GM23338 (cell line): ENCODE measurements around the gene OR10AD1. TPM values are rescaled to one million over a fixed set of nuclear protein-coding genes. Genes with fewer than 3 reads are reported as not detected.
A peak's percentile ranks its signal among the peaks of the same experiment; 100 is the strongest.

Experiments used
- ATAC-seq: fragments of 200-7000 bp; cut with Tn5 transposase; 3 replicates; pipeline ENCODE4 v1.9.1; 2020
- DNase-seq: peaks from one replicate; pipeline ENCODE4 v3.0.0-alpha.2; 2015; ENCODE audit warnings: low spot score
- H2AFZ ChIP-seq: fragments of 200-600 bp; sonication (generic); 2 replicates; pipeline ENCODE4 v1.8.0; 2016; ENCODE audit warnings: antibody characterized with exemption, mild to moderate bottlenecking, moderate library complexity
- H3F3A ChIP-seq: fragments of 200-600 bp; sonication (generic); replicated peaks from 2 replicates; pipeline ENCODE4 v1.8.0; 2017; ENCODE audit warnings: antibody characterized with exemption, mixed run types, low read depth
- H3K27ac ChIP-seq: fragments of 200-600 bp; sonication (generic); 2 replicates; pipeline ENCODE4 v1.6.1; 2016; ENCODE audit warnings: low read depth
- H3K27me3 ChIP-seq: fragments of 200-600 bp; sonication (generic); 2 replicates; pipeline ENCODE4 v1.8.0; 2016; ENCODE audit warnings: mild to moderate bottlenecking, mixed run types, moderate library complexity; ENCODE audit not compliant: insufficient read depth
- H3K36me3 ChIP-seq: fragments of 200-600 bp; sonication (generic); 2 replicates; pipeline ENCODE4 v1.8.0; 2016; ENCODE audit warnings: mild to moderate bottlenecking; ENCODE audit not compliant: insufficient read depth
- H3K4me1 ChIP-seq: fragments of 200-600 bp; sonication (generic); 2 replicates; pipeline ENCODE4 v1.8.0; 2016; ENCODE audit warnings: mild to moderate bottlenecking, moderate library complexity; ENCODE audit not compliant: insufficient read depth
- H3K4me2 ChIP-seq: fragments of 200-600 bp; sonication (generic); 2 replicates; pipeline ENCODE4 v1.7.1; 2017; ENCODE audit warnings: mixed run types
- H3K4me3 ChIP-seq: fragments of 200-600 bp; sonication (generic); 2 replicates; pipeline ENCODE4 v1.6.1; 2016; ENCODE audit warnings: mixed run types
- H3K79me2 ChIP-seq: fragments of 200-600 bp; sonication (generic); replicated peaks from 2 replicates; pipeline ENCODE4 v1.8.0; 2017; ENCODE audit warnings: mild to moderate bottlenecking; ENCODE audit not compliant: insufficient read depth
- H3K9me2 ChIP-seq: fragments of 200-600 bp; sonication (generic); 2 replicates; pipeline ENCODE4 v1.8.0; 2017; ENCODE audit not compliant: insufficient read depth
- H4K20me1 ChIP-seq: fragments of 200-600 bp; sonication (generic); replicated peaks from 2 replicates; pipeline ENCODE4 v1.8.0; 2017; ENCODE audit warnings: mild to moderate bottlenecking; ENCODE audit not compliant: insufficient read depth
- H3K27ac Mint-ChIP-seq: 2 replicates; pipeline ENCODE4 v1.8.0; 2020; ENCODE audit warnings: inconsistent platforms, mild to moderate bottlenecking, moderate library complexity, mixed read lengths
- H3K27me3 Mint-ChIP-seq: 3 replicates; pipeline ENCODE4 v1.8.0; 2022; ENCODE audit warnings: low read depth, mild to moderate bottlenecking, moderate library complexity, mixed read lengths, inconsistent platforms; ENCODE audit not compliant: insufficient read depth, poor library complexity
- H3K36me3 Mint-ChIP-seq: 3 replicates; pipeline ENCODE4 v1.8.0; 2021; ENCODE audit warnings: low read depth, mild to moderate bottlenecking, inconsistent platforms, moderate library complexity, mixed read lengths
- H3K4me1 Mint-ChIP-seq: 3 replicates; pipeline ENCODE4 v1.8.0; 2020; ENCODE audit warnings: mild to moderate bottlenecking, inconsistent platforms, mixed read lengths
- H3K4me3 Mint-ChIP-seq: 3 replicates; pipeline ENCODE4 v1.8.0; 2021; ENCODE audit warnings: moderate library complexity, mild to moderate bottlenecking, inconsistent platforms, mixed read lengths
- H3K9me3 Mint-ChIP-seq: 3 replicates; pipeline ENCODE4 v1.8.0; 2020; ENCODE audit warnings: moderate library complexity, mild to moderate bottlenecking, inconsistent platforms, mixed read lengths
- CREB1 ChIP-seq: fragments of 250-450 bp; sonication (Bioruptor Pico); IDR thresholded peaks from 2 replicates; pipeline ENCODE4 v1.5.0; 2020; ENCODE audit warnings: low read depth, mild to moderate bottlenecking, moderate library complexity
- EZH2phosphoT487 ChIP-seq: fragments of 200-600 bp; sonication (generic); IDR thresholded peaks from one replicate; pipeline ENCODE4 v1.8.1; 2018; ENCODE audit warnings: antibody characterized with exemption; ENCODE audit not compliant: unreplicated experiment
- JUNB ChIP-seq: IDR thresholded peaks from one replicate; pipeline ENCODE4 v1.6.1; 2016; ENCODE audit warnings: antibody characterized with exemption; ENCODE audit not compliant: unreplicated experiment
- NANOG ChIP-seq: IDR thresholded peaks from 2 replicates; pipeline ENCODE4 v1.6.1; 2016; ENCODE audit warnings: antibody characterized with exemption, borderline replicate concordance
- POLR2AphosphoS5 ChIP-seq: IDR thresholded peaks from 2 replicates; pipeline ENCODE4 v1.6.1; 2016; ENCODE audit warnings: antibody characterized with exemption, low read depth
- ZNF114 ChIP-seq: fragments of 250-450 bp; sonication (Bioruptor Pico); IDR thresholded peaks from 2 replicates; pipeline ENCODE4 v1.5.0; 2020; ENCODE audit warnings: mild to moderate bottlenecking, moderate library complexity
- ZNF331 ChIP-seq: fragments of 250-450 bp; sonication (Bioruptor Pico); IDR thresholded peaks from 2 replicates; pipeline ENCODE4 v1.5.0; 2020; ENCODE audit warnings: low read depth, mild to moderate bottlenecking, moderate library complexity
- polyA plus RNA-seq: library from polyadenylated mRNA; unstranded; fragments of >200 nt; fragmentation: Nextera tagmentation; extraction: Ambion mirVana; gene quantifications from 2 replicates; pipeline ENCODE4 v1.2.1, GENCODE V29; 2016
- total RNA-seq: library from RNA; depleted of rRNA; stranded (reverse); fragments of >200 nt; shearing (Covaris generic); gene quantifications from 2 replicates; pipeline ENCODE4 v1.2.3, GENCODE V29; 2014
- TF ChIP-seq, protein P1 (sequence below), 2 experiments: fragments of 200-600 bp in 1 of 2; sonication (generic) in 1 of 2; conservative IDR thresholded peaks; 2 replicates each; pipeline versions ENCODE4 v1.5.1 to v1.6.1; 2016 to 2017; ENCODE audit warnings: antibody characterized with exemption in 2 of 2, low read depth in 2 of 2, mild to moderate bottlenecking in 2 of 2, moderate library complexity in 1 of 2
- TF ChIP-seq, protein P2 (sequence below): IDR thresholded peaks from 2 replicates; pipeline ENCODE4 v1.6.1; 2016; ENCODE audit warnings: antibody characterized with exemption
- TF ChIP-seq, protein P3 (sequence below): IDR thresholded peaks from one replicate; pipeline ENCODE4 v1.6.1; 2018; ENCODE audit warnings: antibody characterized with exemption; ENCODE audit not compliant: unreplicated experiment

Gene OR10AD1
- total and polyA plus RNA-seq, 2 experiments from 2014 or later = not detected

DNA sequence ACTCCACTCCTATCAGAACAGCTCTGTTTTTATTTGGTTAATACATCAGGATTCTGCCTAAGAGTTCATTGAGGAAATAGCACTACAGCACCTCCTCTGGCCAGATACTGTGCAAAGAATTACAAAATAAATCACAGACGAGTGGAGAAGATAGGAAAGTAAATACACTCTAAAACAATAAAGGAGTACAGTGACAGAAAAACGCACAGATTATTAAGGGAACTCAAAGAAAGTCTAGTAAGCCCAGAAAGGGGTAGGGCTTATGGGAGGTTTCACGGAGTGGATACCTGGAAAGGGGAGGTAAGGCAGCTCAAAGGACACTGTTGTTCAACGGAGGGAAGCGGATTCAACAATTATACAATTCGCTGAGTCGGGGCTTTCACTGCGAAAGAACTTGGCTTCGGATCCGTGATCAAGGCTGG is 5.5 kb downstream of the OR10AD1 start:
- Histone ChIP-seq H3F3A (no peaks in the 10 kb centered on the region), H3K4me1 (peaks cover 8% of the 10 kb centered on the region), H3K36me3 (no peaks in the 10 kb centered on the region), H3K9me2 (no peaks in the 10 kb centered on the region), H3K79me2 (no peaks in the 10 kb centered on the region), H4K20me1 (no peaks in the 10 kb centered on the region), H2AFZ (peak overlapping the region; percentile 88), H3K27me3 (peaks cover 63% of the 10 kb centered on the region), H3K4me3 (peak overlapping the region; percentile 63), H3K4me2 (peak overlapping the region; percentile 75), H3K27ac (peak overlapping the region; percentile 74)
- peak overlapping the region; percentile 85 for H3K27ac Mint-ChIP-seq
- peaks cover 11% of the 10 kb centered on the region for H3K36me3 Mint-ChIP-seq
- peaks cover 40% of the 10 kb centered on the region for H3K27me3 Mint-ChIP-seq
- peak; percentile 50 for DNase-seq
- TF ChIP-seq, protein P1, sequence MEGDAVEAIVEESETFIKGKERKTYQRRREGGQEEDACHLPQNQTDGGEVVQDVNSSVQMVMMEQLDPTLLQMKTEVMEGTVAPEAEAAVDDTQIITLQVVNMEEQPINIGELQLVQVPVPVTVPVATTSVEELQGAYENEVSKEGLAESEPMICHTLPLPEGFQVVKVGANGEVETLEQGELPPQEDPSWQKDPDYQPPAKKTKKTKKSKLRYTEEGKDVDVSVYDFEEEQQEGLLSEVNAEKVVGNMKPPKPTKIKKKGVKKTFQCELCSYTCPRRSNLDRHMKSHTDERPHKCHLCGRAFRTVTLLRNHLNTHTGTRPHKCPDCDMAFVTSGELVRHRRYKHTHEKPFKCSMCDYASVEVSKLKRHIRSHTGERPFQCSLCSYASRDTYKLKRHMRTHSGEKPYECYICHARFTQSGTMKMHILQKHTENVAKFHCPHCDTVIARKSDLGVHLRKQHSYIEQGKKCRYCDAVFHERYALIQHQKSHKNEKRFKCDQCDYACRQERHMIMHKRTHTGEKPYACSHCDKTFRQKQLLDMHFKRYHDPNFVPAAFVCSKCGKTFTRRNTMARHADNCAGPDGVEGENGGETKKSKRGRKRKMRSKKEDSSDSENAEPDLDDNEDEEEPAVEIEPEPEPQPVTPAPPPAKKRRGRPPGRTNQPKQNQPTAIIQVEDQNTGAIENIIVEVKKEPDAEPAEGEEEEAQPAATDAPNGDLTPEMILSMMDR (conservative IDR thresholded peaks at IDR 0.05; ENCODE audit: low read depth in 2 of 2) = peak; percentile 48 to 75
- TF ChIP-seq, protein P2, sequence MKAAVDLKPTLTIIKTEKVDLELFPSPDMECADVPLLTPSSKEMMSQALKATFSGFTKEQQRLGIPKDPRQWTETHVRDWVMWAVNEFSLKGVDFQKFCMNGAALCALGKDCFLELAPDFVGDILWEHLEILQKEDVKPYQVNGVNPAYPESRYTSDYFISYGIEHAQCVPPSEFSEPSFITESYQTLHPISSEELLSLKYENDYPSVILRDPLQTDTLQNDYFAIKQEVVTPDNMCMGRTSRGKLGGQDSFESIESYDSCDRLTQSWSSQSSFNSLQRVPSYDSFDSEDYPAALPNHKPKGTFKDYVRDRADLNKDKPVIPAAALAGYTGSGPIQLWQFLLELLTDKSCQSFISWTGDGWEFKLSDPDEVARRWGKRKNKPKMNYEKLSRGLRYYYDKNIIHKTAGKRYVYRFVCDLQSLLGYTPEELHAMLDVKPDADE = no peak
- no peak for TF ChIP-seq JUNB
- H3K9me3 Mint-ChIP-seq = peaks cover 9% of the 10 kb centered on the region
- peaks cover 10% of the 10 kb centered on the region; the same call in 2 of the 3 replicates for H3K4me1 Mint-ChIP-seq
- H3K4me3 Mint-ChIP-seq = peak overlapping the region; percentile 79
- peak; percentile 12 for ATAC-seq

DNA sequence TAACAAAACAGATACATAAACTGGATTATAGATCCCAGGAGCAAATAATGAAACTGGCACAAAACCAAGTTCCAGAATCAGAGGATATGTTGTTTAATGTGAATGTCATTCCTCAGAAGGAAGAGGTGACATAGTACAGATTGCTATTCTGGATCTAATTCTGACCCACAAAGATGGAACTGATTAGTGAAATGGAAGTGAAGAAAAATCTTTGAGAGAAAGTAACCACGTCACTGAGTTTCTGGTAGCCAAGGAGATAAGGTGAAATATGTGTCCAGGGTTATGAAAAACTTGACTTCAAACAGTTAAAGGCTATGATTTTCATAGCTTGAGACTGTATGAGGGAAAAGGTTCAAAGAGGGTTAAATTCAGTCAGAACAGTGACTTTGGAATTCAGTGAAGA is 8.3 kb downstream of the OR10AD1 start:
- H3K4me1 ChIP-seq = peaks cover 8% of the 10 kb centered on the region
- no peak for DNase-seq
- H3K79me2 ChIP-seq = no peaks in the 10 kb centered on the region
- H3K4me3 ChIP-seq = no peak overlapping the region
- no peaks in the 10 kb centered on the region for H3K9me2 ChIP-seq
- H3K27ac ChIP-seq = no peak overlapping the region
- Mint-ChIP-seq H3K27me3 (peaks cover 17% of the 10 kb centered on the region), H3K4me3 (no peak overlapping the region), H3K36me3 (no peaks in the 10 kb centered on the region), H3K4me1 (peaks cover 15% of the 10 kb centered on the region; the same call in 2 of the 3 replicates), H3K27ac (no peak overlapping the region), H3K9me3 (no peaks in the 10 kb centered on the region; the same call in 2 of the 3 replicates)
- H3K36me3 ChIP-seq = no peaks in the 10 kb centered on the region
- H3K4me2 ChIP-seq = no peak overlapping the region
- ATAC-seq = no peak
- H2AFZ ChIP-seq = no peak overlapping the region
- no peaks in the 10 kb centered on the region for H3F3A ChIP-seq
- H3K27me3 ChIP-seq = peaks cover 38% of the 10 kb centered on the region
- no peaks in the 10 kb centered on the region for H4K20me1 ChIP-seq
- TF ChIP-seq, protein P3, sequence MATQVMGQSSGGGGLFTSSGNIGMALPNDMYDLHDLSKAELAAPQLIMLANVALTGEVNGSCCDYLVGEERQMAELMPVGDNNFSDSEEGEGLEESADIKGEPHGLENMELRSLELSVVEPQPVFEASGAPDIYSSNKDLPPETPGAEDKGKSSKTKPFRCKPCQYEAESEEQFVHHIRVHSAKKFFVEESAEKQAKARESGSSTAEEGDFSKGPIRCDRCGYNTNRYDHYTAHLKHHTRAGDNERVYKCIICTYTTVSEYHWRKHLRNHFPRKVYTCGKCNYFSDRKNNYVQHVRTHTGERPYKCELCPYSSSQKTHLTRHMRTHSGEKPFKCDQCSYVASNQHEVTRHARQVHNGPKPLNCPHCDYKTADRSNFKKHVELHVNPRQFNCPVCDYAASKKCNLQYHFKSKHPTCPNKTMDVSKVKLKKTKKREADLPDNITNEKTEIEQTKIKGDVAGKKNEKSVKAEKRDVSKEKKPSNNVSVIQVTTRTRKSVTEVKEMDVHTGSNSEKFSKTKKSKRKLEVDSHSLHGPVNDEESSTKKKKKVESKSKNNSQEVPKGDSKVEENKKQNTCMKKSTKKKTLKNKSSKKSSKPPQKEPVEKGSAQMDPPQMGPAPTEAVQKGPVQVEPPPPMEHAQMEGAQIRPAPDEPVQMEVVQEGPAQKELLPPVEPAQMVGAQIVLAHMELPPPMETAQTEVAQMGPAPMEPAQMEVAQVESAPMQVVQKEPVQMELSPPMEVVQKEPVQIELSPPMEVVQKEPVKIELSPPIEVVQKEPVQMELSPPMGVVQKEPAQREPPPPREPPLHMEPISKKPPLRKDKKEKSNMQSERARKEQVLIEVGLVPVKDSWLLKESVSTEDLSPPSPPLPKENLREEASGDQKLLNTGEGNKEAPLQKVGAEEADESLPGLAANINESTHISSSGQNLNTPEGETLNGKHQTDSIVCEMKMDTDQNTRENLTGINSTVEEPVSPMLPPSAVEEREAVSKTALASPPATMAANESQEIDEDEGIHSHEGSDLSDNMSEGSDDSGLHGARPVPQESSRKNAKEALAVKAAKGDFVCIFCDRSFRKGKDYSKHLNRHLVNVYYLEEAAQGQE = no peak
- TF ChIP-seq EZH2phosphoT487 (no peak), ZNF331 (CRISPR knock-in tag) (no peak), ZNF114 (no peak), NANOG (no peak), CREB1 (no peak), POLR2AphosphoS5 (no peak)
- TF ChIP-seq, protein P1 (conservative IDR thresholded peaks at IDR 0.05; ENCODE audit: low read depth in 2 of 2) = no peak
- TF ChIP-seq, protein P2 = no peak
